Urinary bladder (tissue), 4 donors: Measurements from ENCODE around the gene GLMN. TPM values are rescaled to one million over a fixed set of nuclear protein-coding genes. Genes with fewer than 3 reads are reported as not detected.

ENCODE experiments used
- DNase-seq: peaks from one replicate; pipeline ENCODE4 v3.0.0-alpha.2; 2015; ENCODE audit errors: extremely low spot score
- H3K27ac ChIP-seq: one replicate; pipeline ENCODE4 v1.5.1; 2013; ENCODE audit warnings: low read depth, mild to moderate bottlenecking, moderate library complexity
- H3K36me3 ChIP-seq: one replicate; pipeline ENCODE4 v1.6.1; 2013; ENCODE audit warnings: mild to moderate bottlenecking, moderate library complexity; ENCODE audit not compliant: insufficient read depth
- H3K4me1 ChIP-seq: one replicate; pipeline ENCODE4 v1.6.1; 2013; ENCODE audit warnings: mild to moderate bottlenecking, moderate library complexity; ENCODE audit not compliant: insufficient read depth
- H3K4me3 ChIP-seq: one replicate; pipeline ENCODE4 v1.5.1; 2013; ENCODE audit warnings: low read depth, low read length
- WGBS: extraction: QIAGEN DNeasy Blood & Tissue Kit; methylation state at CpG from one replicate; pipeline ENCODE4 v1.1.7; 2013; 5-methylcytosine and 5-hydroxymethylcytosine counted together
- polyA plus RNA-seq: library from polyadenylated mRNA; stranded (reverse); fragments of 200-250 nt; gene quantifications from one replicate; pipeline ENCODE4 v1.2.3, GENCODE V29; 2013
- total RNA-seq: library from RNA; depleted of rRNA; stranded (reverse); fragments of >200 nt; gene quantifications from one replicate; pipeline ENCODE4 v1.2.3, GENCODE V29; 2014
- donor health status: healthy with polysubstance abuse.
- donor health status: healthy.

GLMN gene, protein sequence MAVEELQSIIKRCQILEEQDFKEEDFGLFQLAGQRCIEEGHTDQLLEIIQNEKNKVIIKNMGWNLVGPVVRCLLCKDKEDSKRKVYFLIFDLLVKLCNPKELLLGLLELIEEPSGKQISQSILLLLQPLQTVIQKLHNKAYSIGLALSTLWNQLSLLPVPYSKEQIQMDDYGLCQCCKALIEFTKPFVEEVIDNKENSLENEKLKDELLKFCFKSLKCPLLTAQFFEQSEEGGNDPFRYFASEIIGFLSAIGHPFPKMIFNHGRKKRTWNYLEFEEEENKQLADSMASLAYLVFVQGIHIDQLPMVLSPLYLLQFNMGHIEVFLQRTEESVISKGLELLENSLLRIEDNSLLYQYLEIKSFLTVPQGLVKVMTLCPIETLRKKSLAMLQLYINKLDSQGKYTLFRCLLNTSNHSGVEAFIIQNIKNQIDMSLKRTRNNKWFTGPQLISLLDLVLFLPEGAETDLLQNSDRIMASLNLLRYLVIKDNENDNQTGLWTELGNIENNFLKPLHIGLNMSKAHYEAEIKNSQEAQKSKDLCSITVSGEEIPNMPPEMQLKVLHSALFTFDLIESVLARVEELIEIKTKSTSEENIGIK
- total RNA-seq: 31.0 TPM
- 5.7 TPM for polyA plus RNA-seq

DNA sequence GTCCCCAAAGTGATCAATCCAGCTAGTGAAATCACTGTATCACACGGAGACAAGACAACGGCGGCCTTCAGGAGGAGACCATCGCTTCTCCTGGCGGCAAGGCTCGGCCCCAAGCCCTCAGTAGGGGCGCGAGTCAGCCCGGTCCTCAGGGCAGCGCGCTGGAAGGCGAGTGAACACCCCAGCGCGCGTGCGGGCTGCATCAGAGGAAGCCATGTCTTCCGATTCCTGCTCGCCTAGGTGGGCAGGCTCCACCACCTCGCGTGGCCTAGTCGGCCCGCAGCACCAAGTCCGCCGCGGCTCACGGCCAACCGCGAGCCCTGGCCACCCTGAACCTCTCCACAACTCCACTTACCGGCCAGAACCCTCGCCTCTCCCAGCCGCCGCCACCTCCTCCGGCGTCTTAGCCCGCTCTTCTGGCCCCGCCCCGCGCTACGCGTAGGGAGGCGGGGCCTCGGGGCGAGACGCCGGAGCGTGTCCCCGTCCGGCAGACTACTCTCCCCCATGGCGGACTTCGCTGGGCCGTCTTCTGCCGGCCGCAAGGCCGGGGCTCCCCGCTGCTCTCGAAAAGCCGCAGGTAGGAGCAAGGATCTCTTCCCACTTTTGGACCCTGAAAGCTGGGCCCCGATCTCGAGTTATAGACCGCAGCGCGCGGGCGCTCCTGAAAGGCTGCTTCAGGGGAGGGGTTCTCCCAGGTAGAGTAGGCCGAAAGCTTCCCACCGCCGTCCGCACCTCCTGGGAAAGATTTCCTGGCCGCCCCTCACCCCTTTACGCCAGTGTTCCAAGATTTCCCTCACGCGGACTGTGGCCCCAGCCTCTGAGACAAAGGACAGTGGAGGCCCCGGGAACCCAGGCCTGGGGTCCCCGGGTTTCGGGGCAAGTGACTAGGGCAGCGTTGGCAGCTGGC, at the start of gene GLMN, which contains the start of gene RPAP2:
Gene GLMN (minus strand): TSS at position 415 of the 904 bp plus-strand sequence. CDS start 988 bp downstream, outside the sequence.
Gene RPAP2 (plus strand): TSS at position 487 of the 904 bp plus-strand sequence. CDS start 15 bp downstream, at position 502.
- Histone ChIP-seq H3K27ac (peak within 1 kb of the TSS; percentile 99), H3K4me3 (peak within 1 kb of the TSS; percentile 72), H3K4me1 (peaks cover 3% of the 10 kb centered on the region), H3K36me3 (no peaks in the 10 kb centered on the region)
- WGBS: under 1% methylated on average over 76 of the region's 76 CpGs
- DNase-seq: peak; percentile 36

DNA sequence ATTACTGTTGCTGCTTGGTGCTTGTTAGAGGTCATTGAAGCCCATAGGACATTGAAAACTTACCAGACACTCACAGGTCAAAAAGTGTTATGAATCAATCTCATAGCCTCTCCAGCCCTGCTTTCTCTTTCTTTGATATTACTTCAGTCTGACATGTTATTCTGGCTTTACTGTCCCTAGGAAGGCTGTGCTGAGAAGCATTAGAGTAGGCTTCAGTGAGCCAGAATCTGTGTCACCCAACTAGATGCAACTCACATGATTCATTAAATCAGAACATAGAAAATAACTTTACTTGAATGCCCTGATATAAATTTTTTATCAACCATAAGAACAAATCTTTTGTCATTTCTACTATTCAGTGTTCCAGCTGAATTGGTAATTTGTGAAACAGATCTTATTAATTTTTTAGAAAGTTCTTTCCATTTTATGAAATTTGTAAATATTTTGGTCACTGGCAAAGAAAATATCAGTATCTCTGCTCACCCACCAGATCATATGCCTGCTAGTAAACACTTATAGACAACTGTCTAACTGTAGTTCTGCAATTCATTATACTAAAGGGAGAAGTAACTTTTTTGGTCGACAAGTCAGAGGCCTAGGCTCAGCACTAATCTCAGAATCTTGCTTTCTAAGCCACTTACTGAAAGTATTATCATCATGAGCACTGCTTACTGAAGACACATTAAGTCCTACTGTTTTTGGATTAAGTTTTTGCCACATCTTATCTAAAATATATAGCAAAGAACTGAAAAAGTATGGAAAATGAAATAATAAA, 48.3 kb upstream of the GLMN start:
- DNase-seq: no peak
- Histone ChIP-seq H3K36me3 (no peaks in the 10 kb centered on the region), H3K4me3 (no peak overlapping the region), H3K4me1 (no peaks in the 10 kb centered on the region), H3K27ac (no peak overlapping the region)
- 80% methylated on average over 1 of the region's 1 CpG for WGBS

DNA sequence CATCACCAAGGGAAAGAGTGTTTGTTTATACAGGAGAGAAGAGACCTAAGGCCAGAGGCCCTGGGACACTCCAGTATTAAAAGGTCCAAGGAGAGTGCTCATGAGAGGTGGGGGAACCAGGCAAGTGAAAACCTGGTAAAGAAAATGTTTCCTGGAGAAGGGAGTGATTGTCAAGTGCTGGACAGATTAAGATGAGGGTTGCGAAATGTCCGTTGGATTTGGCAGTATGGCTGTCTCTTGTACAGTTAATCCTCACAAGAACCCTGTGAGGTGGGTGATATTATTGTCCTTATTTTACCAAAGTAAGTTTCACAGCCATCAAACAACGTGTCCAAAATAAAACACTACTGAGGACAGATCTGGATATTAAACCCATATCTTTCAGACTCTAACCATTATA, 44.3 kb upstream of the GLMN start:
- 90% methylated on average over 3 of the region's 3 CpGs for WGBS
- H3K36me3 ChIP-seq: no peaks in the 10 kb centered on the region
- no peak for DNase-seq
- no peak overlapping the region for H3K4me3 ChIP-seq
- H3K4me1 ChIP-seq: no peaks in the 10 kb centered on the region
- H3K27ac ChIP-seq: no peak overlapping the region

DNA sequence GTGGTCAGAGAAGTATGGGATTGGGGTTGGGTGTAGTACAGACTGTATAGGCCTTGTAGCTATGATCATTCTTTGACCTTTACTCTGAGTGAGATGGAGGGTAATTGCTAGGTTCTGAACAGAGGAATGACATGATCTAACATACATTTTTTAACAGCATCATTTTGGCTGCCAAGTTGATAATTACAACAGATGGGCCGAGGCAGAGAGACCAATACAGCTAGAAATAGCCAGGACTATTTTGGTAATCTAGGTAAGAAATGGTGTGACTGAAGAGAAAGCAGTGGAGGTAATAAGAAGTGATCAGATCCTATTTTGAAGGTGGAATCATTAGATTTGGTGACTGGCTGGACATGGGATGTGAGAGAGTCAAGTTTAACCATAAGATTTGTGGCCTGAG, 43.6 kb upstream of the GLMN start:
- H3K4me1 ChIP-seq: no peaks in the 10 kb centered on the region
- no peak overlapping the region for H3K27ac ChIP-seq
- WGBS: 99% methylated on average over 1 of the region's 1 CpG
- no peak overlapping the region for H3K4me3 ChIP-seq
- H3K36me3 ChIP-seq: no peaks in the 10 kb centered on the region
- DNase-seq: no peak

DNA sequence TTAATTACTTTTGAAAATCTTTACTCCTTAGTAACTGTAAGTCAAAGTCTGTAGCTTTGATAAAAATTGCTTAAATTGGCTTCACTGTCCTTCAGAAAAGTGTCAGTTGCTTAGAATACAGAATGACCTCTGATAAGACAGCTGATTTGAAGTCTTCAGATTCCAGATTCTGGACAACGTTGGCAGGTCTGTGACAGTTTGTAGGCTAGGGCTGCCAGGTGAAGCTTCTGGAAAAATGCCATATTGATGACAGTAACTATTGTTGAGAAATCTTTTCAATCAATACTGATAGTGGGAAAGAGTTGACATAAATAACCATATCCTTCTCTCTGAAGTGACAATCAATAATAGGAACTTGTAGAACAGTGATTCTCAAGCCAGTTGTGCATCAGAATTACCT, 41.4 kb upstream of the GLMN start:
- no peak overlapping the region for H3K27ac ChIP-seq
- H3K36me3 ChIP-seq: no peaks in the 10 kb centered on the region
- H3K4me1 ChIP-seq: no peaks in the 10 kb centered on the region
- no peak overlapping the region for H3K4me3 ChIP-seq
- DNase-seq: no peak
- 76% methylated on average over 1 of the region's 1 CpG for WGBS

DNA sequence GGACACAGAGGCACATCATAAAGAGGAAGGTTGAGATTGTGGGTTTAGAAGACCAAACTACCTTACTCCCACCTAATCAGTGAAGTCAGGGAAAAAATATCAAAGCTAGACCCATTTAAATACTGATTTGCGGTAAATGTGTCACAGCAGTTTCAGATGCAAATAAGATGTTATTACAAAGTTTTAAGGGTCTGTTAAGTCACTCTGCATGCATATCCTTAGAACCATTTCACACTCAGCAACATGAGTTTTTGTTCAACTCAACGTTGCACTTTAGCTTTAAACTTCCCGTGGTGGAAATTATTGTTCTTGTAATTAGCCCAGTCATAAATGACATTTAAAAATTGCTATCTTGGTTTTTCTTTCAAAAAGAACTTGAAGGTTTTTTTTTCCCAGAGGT, 34.9 kb upstream of the GLMN start:
- 70% methylated on average over 3 of the region's 3 CpGs for WGBS
- Histone ChIP-seq H3K27ac (no peak overlapping the region), H3K4me3 (no peak overlapping the region), H3K4me1 (no peaks in the 10 kb centered on the region), H3K36me3 (no peaks in the 10 kb centered on the region)
- no peak for DNase-seq

DNA sequence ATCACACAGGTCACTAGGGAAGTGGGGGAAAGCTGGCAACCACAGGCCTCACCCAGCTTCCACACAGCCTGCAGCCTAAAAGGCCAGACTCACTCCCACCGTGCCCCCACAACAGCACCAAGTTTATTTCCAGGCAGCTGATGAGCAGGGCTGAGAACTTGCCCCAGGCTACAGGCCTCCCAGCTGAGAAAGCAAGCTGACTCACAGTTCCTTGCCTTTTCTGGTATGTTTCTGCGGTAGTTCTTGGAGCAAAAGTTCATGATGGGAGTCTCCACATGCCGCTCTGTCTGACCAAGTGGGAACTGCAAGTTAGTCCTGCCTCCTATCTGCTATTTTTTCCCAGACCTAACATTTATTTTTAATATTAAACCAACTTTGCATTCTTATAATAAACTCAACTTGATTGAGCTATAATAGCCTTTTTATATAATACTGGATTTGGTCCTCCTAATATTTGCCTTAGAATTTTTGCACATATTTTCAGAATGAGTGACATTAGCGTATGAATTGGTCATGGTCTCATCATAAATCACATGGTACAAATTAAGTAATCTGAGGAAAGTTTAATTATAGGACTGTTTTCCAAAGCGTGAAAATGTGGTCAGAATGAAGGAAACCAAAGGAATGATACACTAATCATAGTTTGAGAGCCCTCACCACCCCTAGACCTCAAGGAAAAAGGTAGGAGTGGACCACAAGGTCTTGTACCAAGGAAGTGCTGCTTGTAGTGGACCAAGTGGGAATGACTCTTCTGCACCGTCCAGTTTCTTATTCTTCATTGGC, 30.8 kb upstream of the GLMN start:
- Histone ChIP-seq H3K36me3 (no peaks in the 10 kb centered on the region), H3K4me3 (no peak overlapping the region), H3K27ac (no peak overlapping the region), H3K4me1 (no peaks in the 10 kb centered on the region)
- DNase-seq: no peak
- 97% methylated on average over 6 of the region's 6 CpGs for WGBS

DNA sequence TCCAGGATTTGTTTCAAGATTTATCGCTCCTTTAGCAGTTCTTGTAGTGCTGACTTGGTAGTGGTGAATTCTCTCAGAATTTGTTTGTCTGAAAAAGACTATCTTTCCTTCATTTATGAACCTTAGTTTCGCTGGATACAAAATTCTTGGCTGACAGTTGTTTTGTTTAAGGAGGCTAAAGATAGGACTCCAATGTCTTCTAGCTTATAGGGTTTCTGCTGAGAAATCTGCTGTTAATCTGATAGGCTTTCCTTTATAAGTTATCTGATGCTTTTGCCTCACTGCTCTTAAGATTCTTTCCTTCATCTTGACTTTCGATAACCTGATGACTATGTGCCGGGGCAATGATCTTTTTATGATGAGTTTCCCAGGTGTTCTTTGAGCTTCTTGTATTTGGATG, 29.0 kb upstream of the GLMN start:
- no peak for DNase-seq
- Histone ChIP-seq H3K36me3 (no peaks in the 10 kb centered on the region), H3K27ac (no peak overlapping the region), H3K4me3 (no peak overlapping the region), H3K4me1 (no peaks in the 10 kb centered on the region)
- WGBS: 96% methylated on average over 4 of the region's 4 CpGs

DNA sequence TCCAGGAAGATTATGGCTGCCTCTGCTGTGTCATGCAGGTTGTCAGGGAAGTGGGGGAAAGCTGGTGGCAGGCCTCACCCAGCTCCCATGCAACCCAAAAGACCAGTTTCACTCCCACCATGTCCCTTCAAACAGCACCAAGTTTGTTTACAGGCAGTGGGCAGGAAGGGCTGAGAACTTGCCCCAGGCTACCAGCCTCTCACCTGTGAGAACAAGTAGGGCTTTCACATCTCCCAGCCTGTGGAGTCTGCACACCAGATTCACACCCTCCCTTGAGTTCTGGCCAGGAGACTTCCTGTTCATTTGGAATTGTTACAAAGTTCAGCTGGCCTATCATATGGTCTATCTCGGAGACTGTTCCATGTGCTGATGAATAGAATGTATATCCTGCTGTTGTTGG, 27.9 kb upstream of the GLMN start:
- WGBS: 98% methylated on average over 1 of the region's 1 CpG
- no peaks in the 10 kb centered on the region for H3K4me1 ChIP-seq
- H3K27ac ChIP-seq: no peak overlapping the region
- no peak overlapping the region for H3K4me3 ChIP-seq
- no peaks in the 10 kb centered on the region for H3K36me3 ChIP-seq
- DNase-seq: no peak

DNA sequence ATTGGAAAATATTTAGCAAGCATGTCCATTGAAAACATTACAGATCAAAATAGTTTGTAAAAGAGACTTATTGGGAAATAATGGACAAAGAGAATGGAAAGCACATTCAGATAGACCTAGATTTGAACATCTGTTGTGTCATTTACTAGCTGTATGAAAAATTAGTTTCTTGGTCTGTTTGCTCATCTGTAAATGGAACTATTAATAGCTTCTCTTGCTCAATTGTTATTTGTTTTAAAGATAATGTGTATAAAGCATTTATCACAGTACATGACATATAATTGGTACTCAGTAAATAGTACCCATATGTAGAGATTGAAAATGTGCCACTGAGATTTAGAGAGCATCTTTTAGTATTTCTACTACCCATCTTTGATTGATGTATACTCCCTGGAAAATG, 26.0 kb upstream of the GLMN start:
- no peaks in the 10 kb centered on the region for H3K36me3 ChIP-seq
- no peak overlapping the region for H3K27ac ChIP-seq
- H3K4me1 ChIP-seq: no peaks in the 10 kb centered on the region
- H3K4me3 ChIP-seq: no peak overlapping the region
- no peak for DNase-seq

DNA sequence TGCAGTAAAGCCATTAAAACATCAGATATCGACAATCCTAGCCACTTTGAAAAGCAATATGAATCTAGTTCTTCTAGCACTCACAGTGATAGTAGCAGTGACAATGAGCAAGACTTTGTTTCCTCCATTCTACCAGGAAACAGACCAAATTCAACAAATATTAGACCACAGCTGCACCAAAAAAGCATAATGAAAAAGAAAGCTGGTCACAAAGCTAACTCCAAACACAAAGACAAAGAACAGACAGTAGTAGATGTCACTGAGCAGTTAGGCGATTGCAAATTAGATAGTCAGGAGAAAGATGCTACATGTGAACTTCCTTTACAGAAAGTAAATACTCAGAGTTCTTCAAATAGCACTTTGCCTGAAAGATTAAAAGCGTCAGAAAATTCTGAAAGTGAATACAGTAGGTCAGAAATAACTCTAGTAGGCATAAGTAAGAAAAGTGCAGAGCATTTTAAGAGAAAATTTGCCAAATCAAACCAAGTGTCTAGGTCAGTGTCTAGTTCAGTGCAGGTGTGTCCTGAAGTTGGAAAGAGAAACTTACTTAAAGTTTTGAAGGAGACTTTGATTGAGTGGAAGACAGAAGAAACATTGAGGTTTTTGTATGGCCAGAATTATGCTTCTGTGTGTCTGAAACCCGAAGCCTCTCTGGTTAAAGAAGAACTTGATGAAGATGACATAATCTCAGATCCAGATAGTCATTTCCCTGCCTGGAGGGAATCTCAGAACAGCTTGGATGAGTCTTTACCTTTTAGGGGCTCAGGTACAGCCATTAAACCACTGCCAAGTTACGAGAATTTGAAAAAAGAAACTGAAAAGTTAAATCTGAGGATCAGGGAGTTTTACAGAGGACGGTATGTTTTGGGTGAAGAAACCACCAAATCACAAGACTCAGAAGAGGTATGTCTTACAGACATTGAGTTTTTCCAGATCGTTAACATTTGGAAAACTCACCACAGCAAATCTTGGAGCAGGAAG, 25.0 kb upstream of the GLMN start:
- DNase-seq: no peak
- Histone ChIP-seq H3K4me1 (no peaks in the 10 kb centered on the region), H3K27ac (peak overlapping the region; percentile 16), H3K4me3 (no peak overlapping the region), H3K36me3 (no peaks in the 10 kb centered on the region)
- 93% methylated on average over 7 of the region's 7 CpGs for whole genome bisulfite sequencing
